Psoas muscle (tissue), 8 donors: Measurements from ENCODE around the gene WASHC4. TPM values are rescaled to one million over a fixed set of nuclear protein-coding genes. Genes with fewer than 3 reads are reported as not detected.

Experiments used
- ATAC-seq, 4 donors: fragments of 200-7000 bp; cut with Tn5 transposase; one replicate each; pipeline ENCODE4 v1.9.1; 2020; ENCODE audit warnings: moderate library complexity in 3 of 4, mild to moderate bottlenecking in 2 of 4
- DNase-seq, 2 donors: peaks; one replicate each; pipeline ENCODE4 v3.0.0-alpha.2; 2020
- H3K27ac ChIP-seq: fragments of 200-600 bp; one replicate; pipeline ENCODE4 v1.8.0; 2022
- H3K27me3 ChIP-seq, 3 donors: fragments of 200-600 bp in 1 of 3; one replicate each; pipeline versions ENCODE4 v1.6.1 to v1.8.0; 2013 to 2022; ENCODE audit warnings: low read length in 2 of 3, mild to moderate bottlenecking in 2 of 3, moderate library complexity in 1 of 3; ENCODE audit not compliant: insufficient read depth in 3 of 3
- H3K36me3 ChIP-seq, 2 donors: fragments of 200-600 bp in 1 of 2; one replicate each; pipeline versions ENCODE4 v1.6.1 to v1.8.0; 2013 to 2022; ENCODE audit warnings: low read depth in 1 of 2, mild to moderate bottlenecking in 1 of 2, moderate library complexity in 1 of 2; ENCODE audit not compliant: insufficient read depth in 1 of 2
- H3K4me1 ChIP-seq: fragments of 200-600 bp; one replicate; pipeline ENCODE4 v1.8.0; 2022
- H3K4me3 ChIP-seq: fragments of 200-600 bp; one replicate; pipeline ENCODE4 v1.8.0; 2022; ENCODE audit warnings: mild to moderate bottlenecking
- H3K9me3 ChIP-seq: fragments of 200-600 bp; one replicate; pipeline ENCODE4 v1.8.0; 2022
- CTCF ChIP-seq: fragments of 200-600 bp; IDR thresholded peaks from one replicate; pipeline ENCODE4 v1.8.0; 2022; ENCODE audit warnings: antibody characterized with exemption
- WGBS, 3 donors: extraction: QIAGEN DNeasy Blood & Tissue Kit; methylation state at CpG; one replicate each; pipeline versions ENCODE4 v1.1.6 to v1.1.7; 2013; 5-methylcytosine and 5-hydroxymethylcytosine counted together
- intact Hi-C, 2 donors: fragments of 100-400 bp; cut with DNase I; formaldehyde crosslinking; loops; one replicate each; pipeline versions ENCODE4 v1.11.0 to v1.14.2; 2022
- polyA plus RNA-seq, 3 donors: library from polyadenylated mRNA; stranded (reverse); fragments of 200-250 nt; gene quantifications; one replicate each; pipeline ENCODE4 v1.2.3, GENCODE V29; 2013
- total RNA-seq, 4 donors: library from RNA; stranded (reverse); fragmentation: NEBNext Ultra II Directional in 2 of 4; extraction: Animal tissue kit (Norgen Biotek cat#: 25700) in 2 of 4; gene quantifications; one replicate each; pipeline versions ENCODE4 v1.2.1 to v1.2.4, GENCODE V29; 2021 to 2023
- donor health status: healthy with polysubstance abuse.
- donor health status: DM: no; HTN: no; CAD: no; lungs with moderate emphysema.
- donor health status: Bipolar disorder and iron deficiency.
- donor health status: healthy.
- donor health status: DM: yes; HTN: yes; CAD: no.
- donor health status: DM: no; HTN: no; CAD: no.
- donor health status: DM: no; HTN: no; CAD: no.
- donor health status: DM: yes; HTN: yes; CAD: no.

WASHC4 gene
- total and polyA plus RNA-seq, 7 donors: 9.0 to 32.6 (median 21.8) TPM

DNA sequence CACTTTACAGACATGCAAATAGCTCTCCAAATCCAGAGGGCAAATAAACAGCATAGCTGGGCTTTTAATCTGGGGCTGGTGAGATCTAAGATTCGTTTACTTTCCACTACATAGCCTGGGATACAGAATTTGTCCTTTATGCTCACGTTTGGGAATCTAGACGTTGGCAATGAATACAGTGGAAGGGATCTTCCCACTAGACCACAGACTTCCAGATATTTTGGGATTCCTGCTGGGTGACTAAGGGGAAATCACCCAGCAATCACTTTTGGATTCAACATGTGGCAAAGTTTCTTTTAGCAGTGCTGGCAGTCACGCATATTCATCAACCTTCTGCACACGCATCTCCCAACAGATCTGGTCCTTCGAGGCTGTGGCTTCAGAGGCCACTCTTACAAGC lies 104.9 kb downstream of the WASHC4 start:
- peaks cover 4 to 92% of the 10 kb centered on the region in 2 donors for H3K36me3 ChIP-seq
- H3K4me3 ChIP-seq: no peak overlapping the region
- WGBS, 3 donors: 64 to 81% (median 69%) methylated on average over 6 of the region's 6 CpGs
- H3K27ac ChIP-seq: no peak overlapping the region
- no peak for TF ChIP-seq CTCF
- no peaks in the 10 kb centered on the region for H3K27me3 ChIP-seq
- ATAC-seq: no peak
- no peaks in the 10 kb centered on the region for H3K4me1 ChIP-seq
- intact Hi-C loops: no loop called here
- H3K9me3 ChIP-seq: no peaks in the 10 kb centered on the region
- DNase-seq: no peak

DNA sequence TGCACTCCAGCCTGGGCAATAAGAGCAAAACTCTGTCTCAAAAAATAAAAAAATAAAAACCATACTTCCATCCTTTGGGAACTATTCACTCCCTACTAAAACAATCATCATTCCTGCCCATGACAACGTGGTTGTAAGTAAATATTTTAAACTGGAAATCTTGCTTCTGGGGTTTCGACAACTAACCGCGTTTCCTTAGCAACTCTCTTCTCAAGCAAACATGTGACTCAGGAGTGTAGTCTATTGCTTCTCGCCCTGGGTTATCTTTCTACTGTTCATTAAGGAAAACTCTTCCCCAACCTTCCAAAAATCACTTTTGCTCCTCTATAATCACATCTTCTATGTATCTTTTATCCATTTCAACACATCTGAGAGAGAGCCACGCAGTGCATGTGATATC lies 106.6 kb downstream of the WASHC4 start:
- intact Hi-C loops: no loop called here
- ATAC-seq (no peak), DNase-seq (no peak)
- WGBS, 3 donors: 93 to 95% (median 95%) methylated on average over 6 of the region's 6 CpGs
- no peak for TF ChIP-seq CTCF
- no peaks in the 10 kb centered on the region for H3K9me3 ChIP-seq
- peaks cover 0 to 80% of the 10 kb centered on the region in 2 donors for H3K36me3 ChIP-seq
- H3K4me3 ChIP-seq: no peak overlapping the region
- no peak overlapping the region for H3K27ac ChIP-seq
- peaks cover 7% of the 10 kb centered on the region for H3K4me1 ChIP-seq
- no peaks in the 10 kb centered on the region for H3K27me3 ChIP-seq

DNA sequence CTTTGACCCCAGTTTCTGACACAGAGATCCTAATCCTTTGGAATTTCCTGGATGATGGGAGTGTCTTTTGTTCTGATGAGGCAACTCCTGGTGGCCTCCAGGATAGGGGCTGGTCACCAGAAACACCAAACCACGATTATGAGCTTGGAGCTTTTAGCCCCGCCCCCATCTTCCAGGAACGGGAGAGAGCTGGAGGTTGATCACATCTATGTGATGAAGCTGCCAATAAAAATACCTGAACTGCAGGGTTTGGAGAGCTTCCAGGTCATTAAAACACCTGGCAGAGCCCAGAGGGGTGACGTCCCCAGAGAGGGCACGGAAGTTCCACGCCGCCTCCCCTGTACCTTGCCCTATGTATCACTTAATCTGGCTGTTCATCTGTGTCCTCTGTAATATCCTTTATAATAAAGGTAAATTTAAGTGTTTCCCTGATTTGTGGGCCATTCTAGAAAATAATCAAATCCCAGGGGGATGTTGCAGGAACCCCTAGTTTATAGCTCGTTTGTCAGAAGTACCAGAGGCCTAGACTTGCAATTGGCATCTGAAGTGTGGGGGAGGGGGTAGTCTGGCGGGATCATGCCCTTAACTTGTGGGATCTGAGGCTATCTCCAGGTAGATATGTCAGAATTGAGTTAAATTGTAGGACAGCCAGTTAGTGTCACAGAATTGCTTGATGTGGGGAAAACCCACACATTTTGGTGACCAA lies 107.3 kb downstream of the WASHC4 start:
- TF ChIP-seq CTCF: no peak
- H3K36me3 ChIP-seq: peaks cover 0 to 73% of the 10 kb centered on the region in 2 donors
- no peak overlapping the region for H3K27ac ChIP-seq
- H3K27me3 ChIP-seq: no peaks in the 10 kb centered on the region
- DNase-seq (no peak), ATAC-seq (no peak)
- intact Hi-C loops: no loop called here
- 80 to 82% (median 82%) methylated on average over 9 of the region's 9 CpGs for WGBS, 3 donors
- H3K4me1 ChIP-seq: peaks cover 11% of the 10 kb centered on the region
- no peaks in the 10 kb centered on the region for H3K9me3 ChIP-seq
- no peak overlapping the region for H3K4me3 ChIP-seq

DNA sequence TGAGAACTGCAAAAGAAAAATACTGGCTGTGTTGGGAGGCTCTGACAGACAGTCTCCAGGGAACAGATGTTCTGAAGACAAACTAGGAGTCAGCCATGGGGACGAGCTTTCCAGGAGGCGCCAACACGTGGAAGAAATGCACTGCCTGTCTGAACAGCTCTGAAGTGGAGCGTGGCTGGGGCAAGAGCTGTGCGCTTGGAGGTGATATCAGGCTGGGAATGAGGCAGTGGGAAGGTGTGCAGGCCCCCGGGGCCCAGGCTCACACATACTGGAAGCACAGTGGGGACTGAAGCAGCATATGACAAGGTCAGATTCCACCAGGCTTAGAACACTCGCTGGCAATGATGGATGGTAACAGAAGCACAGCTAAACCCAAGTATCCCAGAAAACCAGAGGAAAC lies 110.9 kb downstream of the WASHC4 start:
- Histone ChIP-seq H3K4me3 (no peak overlapping the region), H3K27me3 (no peaks in the 10 kb centered on the region), H3K9me3 (no peaks in the 10 kb centered on the region), H3K27ac (peak overlapping the region; percentile 26), H3K36me3 (peaks cover 0 to 65% of the 10 kb centered on the region in 2 donors), H3K4me1 (peaks cover 21% of the 10 kb centered on the region)
- TF ChIP-seq CTCF: no peak
- ATAC-seq: peak; percentile 36 to 77 (median 64)
- 34 to 44% (median 44%) methylated on average over 7 of the region's 7 CpGs for WGBS, 3 donors
- intact Hi-C loops: no loop called here
- peak; percentile 23 to 60 for DNase-seq

Other genes starting within 250 kb of the WASHC4 start
- gene SLC41A2, start 149.4 kb upstream of the WASHC4 start, total RNA-seq: 1 to 10 TPM in 1 of 4 donors, under 1 TPM in 3; 0.62 to 2.3 (median 0.78) TPM
- gene SLC41A2, start 149.4 kb upstream of the WASHC4 start, polyA plus RNA-seq: under 1 TPM; 0.17 to 0.30 (median 0.22) TPM
- gene NOPCHAP1, start 121.4 kb upstream of the WASHC4 start, total RNA-seq: 10 to 100 TPM in 2 of 4 donors, 1 to 10 TPM in 2; 8.0 to 10.5 (median 9.7) TPM
- 1 to 10 TPM; 6.2 to 9.1 (median 7.0) TPM for gene NOPCHAP1, start 121.4 kb upstream of the WASHC4 start, polyA plus RNA-seq
- gene ALDH1L2, start 23.3 kb upstream of the WASHC4 start, total RNA-seq: 1 to 10 TPM in 3 of 4 donors, under 1 TPM in 1; 0.93 to 3.1 (median 1.2) TPM
- gene ALDH1L2, start 23.3 kb upstream of the WASHC4 start, polyA plus RNA-seq: under 1 TPM; 0.14 to 0.73 (median 0.31) TPM
- 10 to 100 TPM in 3 of 4 donors, 1 to 10 TPM in 1; 9.7 to 14.8 (median 11.6) TPM for gene APPL2, start 128.4 kb downstream of the WASHC4 start, total RNA-seq
- 10 to 100 TPM in 1 of 3 donors, 1 to 10 TPM in 2; 7.3 to 14.2 (median 9.0) TPM for gene APPL2, start 128.4 kb downstream of the WASHC4 start, polyA plus RNA-seq
- 100 to 1,000 TPM in 2 of 4 donors, 10 to 100 TPM in 2; 31.1 to 228 (median 146) TPM for gene C12orf75, start 223.0 kb downstream of the WASHC4 start, total RNA-seq
- 10 to 100 TPM; 25.6 to 84.9 (median 43.0) TPM for gene C12orf75, start 223.0 kb downstream of the WASHC4 start, polyA plus RNA-seq